Measurements from ENCODE around the gene MYBBP1A. TPM values are rescaled to one million over a fixed set of nuclear protein-coding genes. Genes with fewer than 3 reads are reported as not detected.

Gene MYBBP1A
- total and polyA plus RNA-seq, 2 experiments from 2014 or later, result 23.7 to 44.1 TPM

DNA sequence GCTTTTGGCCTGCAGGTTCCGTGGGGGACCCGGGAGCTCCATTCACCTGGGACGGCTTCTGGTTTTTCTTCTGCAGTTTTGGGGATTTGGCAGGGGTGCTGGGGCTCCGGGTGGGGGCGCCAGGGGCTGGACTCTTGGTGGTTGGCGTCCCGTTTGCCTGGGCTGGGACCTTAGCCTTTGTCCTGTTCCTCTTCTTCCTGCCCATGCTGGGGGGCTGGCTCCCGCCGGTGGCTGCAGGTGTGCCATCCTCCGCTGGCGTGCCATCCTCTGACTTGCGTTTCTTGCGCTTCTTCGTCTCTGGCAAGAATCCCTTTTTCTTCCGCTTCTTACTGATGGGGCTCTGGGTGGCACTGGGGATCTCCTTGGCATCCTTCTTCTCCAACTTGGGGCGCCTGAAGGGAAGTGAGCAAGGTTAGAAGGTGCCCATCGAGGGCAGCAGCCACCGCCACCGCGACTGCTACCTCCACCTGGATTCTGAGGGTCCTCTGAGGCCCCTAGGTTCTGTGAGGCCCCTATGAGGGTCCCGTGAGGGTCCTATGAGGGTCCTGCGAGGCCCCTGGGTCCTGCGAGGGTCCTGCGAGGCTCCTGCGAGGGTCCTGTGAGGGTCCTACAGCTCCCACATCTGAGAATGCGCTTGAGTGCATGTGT is 15.5 kb downstream of the MYBBP1A start:
- no peaks in the 10 kb centered on the region for H3K9me3 ChIP-seq (ENCODE audit: low read depth)
- DNase-seq (ENCODE audit: low spot score), result no peak
- WGBS (ENCODE audit: low lambda C conversion rate, missing lambda C conversion rate), result 96% methylated on average over 23 of the region's 26 CpGs
- no peaks in the 10 kb centered on the region for H3K9me2 ChIP-seq (replicated peaks; ENCODE audit: insufficient read depth)
- H4K20me1 ChIP-seq (ENCODE audit: insufficient read depth, poor library complexity, severe bottlenecking), result no peaks in the 10 kb centered on the region
- H3K27ac ChIP-seq, result no peak overlapping the region
- no peak overlapping the region for H3K4me2 ChIP-seq
- no peaks in the 10 kb centered on the region for H3K79me2 ChIP-seq
- no peaks in the 10 kb centered on the region for H3K27me3 ChIP-seq
- no peaks in the 10 kb centered on the region for H3K36me3 ChIP-seq (replicated peaks; ENCODE audit: insufficient read depth, low read depth)
- TF ChIP-seq, protein P1, sequence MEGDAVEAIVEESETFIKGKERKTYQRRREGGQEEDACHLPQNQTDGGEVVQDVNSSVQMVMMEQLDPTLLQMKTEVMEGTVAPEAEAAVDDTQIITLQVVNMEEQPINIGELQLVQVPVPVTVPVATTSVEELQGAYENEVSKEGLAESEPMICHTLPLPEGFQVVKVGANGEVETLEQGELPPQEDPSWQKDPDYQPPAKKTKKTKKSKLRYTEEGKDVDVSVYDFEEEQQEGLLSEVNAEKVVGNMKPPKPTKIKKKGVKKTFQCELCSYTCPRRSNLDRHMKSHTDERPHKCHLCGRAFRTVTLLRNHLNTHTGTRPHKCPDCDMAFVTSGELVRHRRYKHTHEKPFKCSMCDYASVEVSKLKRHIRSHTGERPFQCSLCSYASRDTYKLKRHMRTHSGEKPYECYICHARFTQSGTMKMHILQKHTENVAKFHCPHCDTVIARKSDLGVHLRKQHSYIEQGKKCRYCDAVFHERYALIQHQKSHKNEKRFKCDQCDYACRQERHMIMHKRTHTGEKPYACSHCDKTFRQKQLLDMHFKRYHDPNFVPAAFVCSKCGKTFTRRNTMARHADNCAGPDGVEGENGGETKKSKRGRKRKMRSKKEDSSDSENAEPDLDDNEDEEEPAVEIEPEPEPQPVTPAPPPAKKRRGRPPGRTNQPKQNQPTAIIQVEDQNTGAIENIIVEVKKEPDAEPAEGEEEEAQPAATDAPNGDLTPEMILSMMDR (IDR thresholded peaks at IDR 0.05; ENCODE audit: poor library complexity), result no peak
- TF ChIP-seq EZH2phosphoT487 (IDR thresholded peaks at IDR 0.05; ENCODE audit: low read depth, severe bottlenecking, unreplicated experiment) (no peak), EZH2 (IDR thresholded peaks at IDR 0.05; ENCODE audit: borderline replicate concordance) (no peak)
- peaks cover 10% of the 10 kb centered on the region for H3K4me1 ChIP-seq (ENCODE audit: insufficient read depth)
- no peak overlapping the region for H3K4me3 ChIP-seq
- H2AFZ ChIP-seq, result no peak overlapping the region

DNA sequence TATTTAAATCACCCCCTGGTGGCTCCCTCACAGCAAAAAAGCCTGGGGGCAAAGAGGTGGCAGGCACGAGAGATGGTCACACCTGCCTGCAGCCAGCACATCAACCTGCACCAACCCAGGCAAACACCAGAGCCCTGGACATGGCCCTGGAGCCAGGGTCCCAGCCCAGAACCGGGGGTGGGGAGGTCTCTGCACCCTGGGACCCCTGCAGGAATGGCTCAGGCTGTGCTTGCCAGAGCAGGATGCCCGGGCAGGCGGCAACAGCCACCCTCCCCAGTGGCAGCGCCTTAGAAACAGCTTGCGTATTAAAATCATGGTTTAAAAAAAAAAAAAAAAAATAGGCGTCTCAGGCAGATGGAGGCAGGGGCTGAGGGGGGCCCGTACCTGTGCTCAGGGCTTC is 16.2 kb downstream of the MYBBP1A start:
- H3K36me3 ChIP-seq (replicated peaks; ENCODE audit: insufficient read depth, low read depth), result no peaks in the 10 kb centered on the region
- DNase-seq (ENCODE audit: low spot score), result no peak
- WGBS (ENCODE audit: low lambda C conversion rate, missing lambda C conversion rate), result 95% methylated on average over 8 of the region's 8 CpGs
- no peaks in the 10 kb centered on the region for H3K9me3 ChIP-seq (ENCODE audit: low read depth)
- H3K9me2 ChIP-seq (replicated peaks; ENCODE audit: insufficient read depth), result no peaks in the 10 kb centered on the region
- no peaks in the 10 kb centered on the region for H3K79me2 ChIP-seq
- H3K4me3 ChIP-seq, result no peak overlapping the region
- TF ChIP-seq EZH2 (IDR thresholded peaks at IDR 0.05; ENCODE audit: borderline replicate concordance) (no peak), EZH2phosphoT487 (IDR thresholded peaks at IDR 0.05; ENCODE audit: low read depth, severe bottlenecking, unreplicated experiment) (no peak)
- TF ChIP-seq, protein P1 (IDR thresholded peaks at IDR 0.05; ENCODE audit: poor library complexity), result no peak
- H3K4me1 ChIP-seq (ENCODE audit: insufficient read depth), result peaks cover 10% of the 10 kb centered on the region
- no peak overlapping the region for H3K4me2 ChIP-seq
- no peak overlapping the region for H3K27ac ChIP-seq
- H4K20me1 ChIP-seq (ENCODE audit: insufficient read depth, poor library complexity, severe bottlenecking), result no peaks in the 10 kb centered on the region
- no peak overlapping the region for H2AFZ ChIP-seq
- no peaks in the 10 kb centered on the region for H3K27me3 ChIP-seq

DNA sequence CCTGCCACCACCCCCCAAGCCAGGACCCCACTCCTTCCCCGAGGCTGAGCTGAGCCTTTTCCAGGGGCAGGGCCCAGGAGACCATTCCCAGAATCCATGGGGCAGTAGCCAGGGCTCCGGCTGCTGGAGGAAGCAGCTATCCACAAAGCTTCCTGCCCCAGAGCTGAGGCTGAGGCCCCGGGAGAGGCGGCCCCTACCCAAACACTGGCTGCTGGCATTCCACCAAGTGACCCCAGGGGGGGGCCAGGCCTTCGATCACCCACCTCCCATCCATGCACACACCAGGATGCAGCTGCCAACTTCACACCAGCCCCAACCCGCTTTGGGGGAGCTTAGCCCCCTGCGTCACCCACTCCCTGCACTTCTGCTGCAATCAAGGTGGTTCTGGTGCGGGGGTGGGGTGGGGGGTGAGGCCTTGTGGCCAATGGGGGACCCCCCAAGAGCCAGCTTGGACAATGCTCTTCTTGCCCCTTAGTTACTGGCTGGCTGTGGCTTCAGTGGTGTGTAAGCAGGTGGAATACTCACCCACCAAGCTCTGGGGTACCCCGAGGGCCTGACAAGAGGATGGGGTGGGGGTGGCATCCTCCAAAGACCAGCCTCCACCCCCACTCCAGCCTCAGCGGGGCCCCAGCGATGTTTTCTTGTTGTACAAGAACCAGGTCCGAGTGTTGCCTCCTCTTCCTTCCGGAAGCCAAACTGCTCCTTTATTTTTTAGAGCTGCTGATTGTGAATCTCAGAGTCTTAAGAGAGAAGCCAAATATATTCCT is 16.8 kb downstream of the MYBBP1A start:
- H3K4me1 ChIP-seq (ENCODE audit: insufficient read depth), result peaks cover 10% of the 10 kb centered on the region
- no peak overlapping the region for H3K27ac ChIP-seq
- no peaks in the 10 kb centered on the region for H3K36me3 ChIP-seq (replicated peaks; ENCODE audit: insufficient read depth, low read depth)
- H3K9me3 ChIP-seq (ENCODE audit: low read depth), result no peaks in the 10 kb centered on the region
- H4K20me1 ChIP-seq (ENCODE audit: insufficient read depth, poor library complexity, severe bottlenecking), result no peaks in the 10 kb centered on the region
- H3K4me2 ChIP-seq, result no peak overlapping the region
- no peaks in the 10 kb centered on the region for H3K79me2 ChIP-seq
- no peak for DNase-seq (ENCODE audit: low spot score)
- TF ChIP-seq EZH2 (IDR thresholded peaks at IDR 0.05; ENCODE audit: borderline replicate concordance) (no peak), EZH2phosphoT487 (IDR thresholded peaks at IDR 0.05; ENCODE audit: low read depth, severe bottlenecking, unreplicated experiment) (no peak)
- TF ChIP-seq, protein P1 (IDR thresholded peaks at IDR 0.05; ENCODE audit: poor library complexity), result no peak
- H3K27me3 ChIP-seq, result no peaks in the 10 kb centered on the region
- no peaks in the 10 kb centered on the region for H3K9me2 ChIP-seq (replicated peaks; ENCODE audit: insufficient read depth)
- H2AFZ ChIP-seq, result no peak overlapping the region
- 93% methylated on average over 11 of the region's 13 CpGs for WGBS (ENCODE audit: low lambda C conversion rate, missing lambda C conversion rate)
- no peak overlapping the region for H3K4me3 ChIP-seq

All from hepatocyte (in vitro differentiated cells).